ENCODE results near the gene PLPPR5.

GRCh38 chr1:99005537-99005942 is 879 bp upstream of the PLPPR5 start:
- no peak for TF ChIP-seq POLR2A (IDR thresholded peaks at IDR 0.05; ENCODE audit: control extremely low read depth in 1 of 2, low read depth in 2 of 2, low read length in 2 of 2)
- no peak for TF ChIP-seq POLR2AphosphoS5 (IDR thresholded peaks at IDR 0.05; ENCODE audit: low read depth, low read length)
- TF ChIP-seq SIN3A (conservative IDR thresholded peaks at IDR 0.05 in 1 of 2, IDR thresholded peaks at IDR 0.05 in 1 of 2; ENCODE audit: low read depth in 1 of 2, low read length in 2 of 2) = no peak
- TF ChIP-seq, protein P1, sequence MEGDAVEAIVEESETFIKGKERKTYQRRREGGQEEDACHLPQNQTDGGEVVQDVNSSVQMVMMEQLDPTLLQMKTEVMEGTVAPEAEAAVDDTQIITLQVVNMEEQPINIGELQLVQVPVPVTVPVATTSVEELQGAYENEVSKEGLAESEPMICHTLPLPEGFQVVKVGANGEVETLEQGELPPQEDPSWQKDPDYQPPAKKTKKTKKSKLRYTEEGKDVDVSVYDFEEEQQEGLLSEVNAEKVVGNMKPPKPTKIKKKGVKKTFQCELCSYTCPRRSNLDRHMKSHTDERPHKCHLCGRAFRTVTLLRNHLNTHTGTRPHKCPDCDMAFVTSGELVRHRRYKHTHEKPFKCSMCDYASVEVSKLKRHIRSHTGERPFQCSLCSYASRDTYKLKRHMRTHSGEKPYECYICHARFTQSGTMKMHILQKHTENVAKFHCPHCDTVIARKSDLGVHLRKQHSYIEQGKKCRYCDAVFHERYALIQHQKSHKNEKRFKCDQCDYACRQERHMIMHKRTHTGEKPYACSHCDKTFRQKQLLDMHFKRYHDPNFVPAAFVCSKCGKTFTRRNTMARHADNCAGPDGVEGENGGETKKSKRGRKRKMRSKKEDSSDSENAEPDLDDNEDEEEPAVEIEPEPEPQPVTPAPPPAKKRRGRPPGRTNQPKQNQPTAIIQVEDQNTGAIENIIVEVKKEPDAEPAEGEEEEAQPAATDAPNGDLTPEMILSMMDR (IDR thresholded peaks at IDR 0.05; ENCODE audit: control extremely low read depth in 1 of 3, insufficient read depth in 1 of 3, low read depth in 1 of 3, low read length in 3 of 3) = no peak
- TF ChIP-seq CHD1 (IDR thresholded peaks at IDR 0.05; ENCODE audit: low read depth, low read length) = no peak
- no peak for TF ChIP-seq JUND (IDR thresholded peaks at IDR 0.05; ENCODE audit: low read length)
- TF ChIP-seq, protein P2, sequence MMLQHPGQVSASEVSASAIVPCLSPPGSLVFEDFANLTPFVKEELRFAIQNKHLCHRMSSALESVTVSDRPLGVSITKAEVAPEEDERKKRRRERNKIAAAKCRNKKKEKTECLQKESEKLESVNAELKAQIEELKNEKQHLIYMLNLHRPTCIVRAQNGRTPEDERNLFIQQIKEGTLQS (IDR thresholded peaks at IDR 0.05; ENCODE audit: insufficient read depth, low read depth, low read length) = no peak
